SK-N-SH (cell line): Measurements from ENCODE around the gene BCAR1. TPM values are rescaled to one million over a fixed set of nuclear protein-coding genes. Genes with fewer than 3 reads are reported as not detected.
A peak's percentile ranks its signal among the peaks of the same experiment; 100 is the strongest.

Experiments used
- CTCF ChIA-PET: fragments of 300-600, 350-600 bp; formaldehyde crosslinking; extraction: SDS; loops from one replicate; lab custom pipeline; 2021; lab: Yijun Ruan, JAX
- POLR2A ChIA-PET: fragments of 350-600 bp; sonication (Branson Sonifier 250); formaldehyde crosslinking; extraction: SDS; loops from one replicate; lab custom pipeline; 2020; ENCODE audit warnings: antibody characterized with exemption, inconsistent platforms; lab: Yijun Ruan, JAX
- DNase-seq: peaks from one replicate; pipeline ENCODE4 v3.0.0; 2012
- H2AFZ ChIP-seq: fragments of 200-600 bp; sonication (generic); 2 replicates; pipeline ENCODE4 v1.8.1; 2016; ENCODE audit warnings: antibody characterized with exemption, mild to moderate bottlenecking, low read depth
- H3F3A ChIP-seq: fragments of 200-600 bp; sonication (generic); replicated peaks from 2 replicates; pipeline ENCODE3; 2016; ENCODE audit warnings: antibody characterized with exemption, mild to moderate bottlenecking; ENCODE audit not compliant: insufficient read depth
- H3K27ac ChIP-seq, 2 experiments: fragments of 200-500 bp in 1 of 2; fragments of 200-600 bp in 1 of 2; sonication (Bioruptor generic) in 1 of 2; sonication (generic), shearing (Covaris generic) in 1 of 2; 2 replicates each; pipeline versions ENCODE4 v1.5.1 to v1.6.1; 2014 to 2016; ENCODE audit warnings: low read depth in 2 of 2, inconsistent platforms in 1 of 2, low read length in 1 of 2, mild to moderate bottlenecking in 1 of 2, mixed read lengths in 1 of 2
- H3K27me3 ChIP-seq: fragments of 200-600 bp; sonication (generic), shearing (Covaris generic); 2 replicates; pipeline ENCODE4 v1.6.1; 2016; ENCODE audit warnings: mixed run types; ENCODE audit not compliant: insufficient read depth
- H3K36me3 ChIP-seq, 2 experiments: fragments of 200-500 bp in 1 of 2; fragments of 200-600 bp in 1 of 2; sonication (Bioruptor generic) in 1 of 2; sonication (generic) in 1 of 2; replicated peaks in 1 of 2; 2 replicates each; pipeline versions ENCODE3 to v1.5.1; 2014 to 2016; ENCODE audit warnings: low read length in 1 of 2, mild to moderate bottlenecking in 1 of 2; ENCODE audit not compliant: insufficient read depth in 2 of 2, control insufficient read depth in 1 of 2
- H3K4me1 ChIP-seq, 2 experiments: fragments of 200-500 bp in 1 of 2; fragments of 200-600 bp in 1 of 2; sonication (Bioruptor generic) in 1 of 2; sonication (generic), shearing (Covaris generic) in 1 of 2; 2 replicates each; pipeline versions ENCODE4 v1.5.1 to v1.6.1; 2014 to 2016; ENCODE audit warnings: low read depth in 1 of 2, low read length in 1 of 2, mixed run types in 1 of 2; ENCODE audit not compliant: insufficient read depth in 2 of 2, control insufficient read depth in 1 of 2
- H3K4me2 ChIP-seq: fragments of 200-600 bp; sonication (generic), shearing (Covaris generic); 2 replicates; pipeline ENCODE4 v1.6.1; 2017; ENCODE audit warnings: mixed run types
- H3K4me3 ChIP-seq, 2 experiments: fragments of 200-500 bp in 1 of 2; fragments of 200-600 bp in 1 of 2; sonication (Bioruptor generic) in 1 of 2; sonication (generic), shearing (Covaris generic) in 1 of 2; 2 replicates each; pipeline versions ENCODE4 v1.5.1 to v1.8.1; 2014 to 2016; ENCODE audit warnings: low read depth in 2 of 2, inconsistent platforms in 1 of 2, low read length in 1 of 2, mild to moderate bottlenecking in 1 of 2, mixed read lengths in 1 of 2, moderate library complexity in 1 of 2
- H3K79me2 ChIP-seq: fragments of 200-600 bp; sonication (generic); 2 replicates; pipeline ENCODE4 v1.8.1; 2017; ENCODE audit warnings: mild to moderate bottlenecking; ENCODE audit not compliant: insufficient read depth
- H3K9ac ChIP-seq: fragments of 200-600 bp; sonication (generic); 2 replicates; pipeline ENCODE4 v1.6.1; 2017; ENCODE audit warnings: mixed run types
- H3K9me2 ChIP-seq: fragments of 200-600 bp; sonication (generic); 2 replicates; pipeline ENCODE4 v1.6.1; 2017; ENCODE audit warnings: mixed run types
- H3K9me3 ChIP-seq: fragments of 200-600 bp; sonication (generic); 2 replicates; pipeline ENCODE4 v1.6.1; 2017; ENCODE audit warnings: mixed run types, mild to moderate bottlenecking, moderate library complexity
- H4K20me1 ChIP-seq: fragments of 200-600 bp; sonication (generic); 2 replicates; pipeline ENCODE4 v1.6.1; 2017; ENCODE audit warnings: mild to moderate bottlenecking, mixed run types; ENCODE audit not compliant: insufficient read depth
- CHD2 ChIP-seq: fragments of 150-350 bp; IDR thresholded peaks from 2 replicates; pipeline ENCODE4 v1.6.1; 2018; ENCODE audit warnings: low read length; ENCODE audit not compliant: partially characterized antibody
- ELF1 ChIP-seq: IDR thresholded peaks from 2 replicates; pipeline ENCODE4 v1.4.0; 2012
- FOXM1 ChIP-seq: IDR thresholded peaks from 2 replicates; pipeline ENCODE4 v1.4.0; 2012; ENCODE audit warnings: low read depth, mild to moderate bottlenecking
- GATA2 ChIP-seq: sonication (generic); formaldehyde crosslinking; IDR thresholded peaks from 2 replicates; pipeline ENCODE4 v1.5.0; 2020; ENCODE audit warnings: mild to moderate bottlenecking, missing genetic modification reagents
- MXI1 ChIP-seq: IDR thresholded peaks from 2 replicates; pipeline ENCODE4 v1.6.1; 2012; ENCODE audit warnings: mild to moderate bottlenecking, low read depth, low read length, improper control_type of control experiment
- POLR2AphosphoS5 ChIP-seq: IDR thresholded peaks from 2 replicates; pipeline ENCODE4 v1.6.1; 2012; ENCODE audit warnings: low read depth, low read length
- RCOR1 ChIP-seq: fragments of 150-350 bp; IDR thresholded peaks from 2 replicates; pipeline ENCODE4 v1.6.1; 2017; ENCODE audit warnings: antibody characterized with exemption, low read length
- SIN3A ChIP-seq: IDR thresholded peaks from 2 replicates; pipeline ENCODE4 v1.6.1; 2012; ENCODE audit warnings: low read depth, mild to moderate bottlenecking, low read length, moderate library complexity, borderline replicate concordance
- YY1 ChIP-seq: IDR thresholded peaks from 2 replicates; pipeline ENCODE4 v1.4.0; 2012; ENCODE audit warnings: low read depth, mild to moderate bottlenecking
- WGBS: methylation state at CpG from one replicate; pipeline ENCODE4 v1.1.6; 2017; ENCODE audit warnings: low lambda C conversion rate; 5-methylcytosine and 5-hydroxymethylcytosine counted together
- polyA plus RNA-seq, 3 experiments: library from polyadenylated mRNA; depleted of rRNA; stranded (reverse); fragments of >200 nt; gene quantifications; 2 replicates each; pipeline ENCODE4 v1.2.3, GENCODE V29; 2012
- TF ChIP-seq, protein P1 (sequence below): fragments of 150-350 bp; IDR thresholded peaks from 2 replicates; pipeline ENCODE4 v1.6.1; 2016; ENCODE audit warnings: mild to moderate bottlenecking, low read depth, low read length
- TF ChIP-seq, protein P2 (sequence below): IDR thresholded peaks from 2 replicates; pipeline ENCODE4 v1.4.0; 2012; ENCODE audit warnings: low read depth
- TF ChIP-seq, protein P3 (sequence below): IDR thresholded peaks from 2 replicates; pipeline ENCODE4 v1.4.0; 2012; ENCODE audit warnings: low read depth, borderline replicate concordance

Gene BCAR1
- polyA plus RNA-seq, 1 of the 3 experiments (the other 2 are of a cell fraction) = 45.1 TPM

DNA sequence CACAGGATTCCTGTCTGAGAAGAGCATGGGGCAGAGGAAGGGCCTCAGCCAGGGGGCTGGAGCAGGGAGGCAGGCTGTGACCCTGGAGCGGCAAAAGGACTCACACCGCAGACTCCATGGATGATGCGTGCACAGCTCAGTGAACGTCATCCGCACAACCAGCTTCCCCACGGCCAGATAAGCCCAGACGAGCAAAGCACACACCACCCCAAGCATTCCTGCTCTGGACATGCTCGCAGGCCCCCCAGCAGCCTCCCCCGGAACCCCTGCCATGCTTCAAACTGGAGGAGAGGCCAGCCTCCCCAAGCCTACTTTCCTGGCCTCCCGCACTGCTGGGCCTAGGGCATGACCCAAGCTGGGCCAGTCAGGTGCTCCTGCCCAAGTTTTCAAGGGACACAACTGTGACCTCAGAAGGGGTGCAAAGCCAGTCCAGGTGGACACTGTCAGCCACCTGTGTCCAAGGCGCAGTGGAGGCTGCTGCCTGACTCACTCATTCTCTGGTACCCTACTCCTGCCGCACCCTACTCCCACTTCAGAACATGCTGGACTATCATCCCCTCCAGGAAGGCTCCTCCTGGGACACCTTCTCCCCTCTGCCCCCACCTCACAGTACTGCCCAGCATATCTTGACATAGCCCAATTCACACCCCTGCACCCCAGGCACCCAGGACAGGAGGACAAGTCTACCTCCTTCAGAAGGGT, 4.8 kb downstream of the BCAR1 start:
- Histone ChIP-seq H3K79me2 (peaks cover 95% of the 10 kb centered on the region), H3K27ac (peak overlapping the region; percentile 89 to 98), H3F3A (peaks cover 19% of the 10 kb centered on the region), H3K4me3 (no peak overlapping the region), H3K36me3 (peaks cover 0 to 17% of the 10 kb centered on the region in 2 experiments), H3K9ac (peak overlapping the region; percentile 98), H3K27me3 (no peaks in the 10 kb centered on the region), H2AFZ (no peak overlapping the region), H4K20me1 (peaks cover 48% of the 10 kb centered on the region), H3K9me2 (no peaks in the 10 kb centered on the region), H3K4me2 (peak overlapping the region; percentile 81), H3K4me1 (peaks cover 59 to 65% of the 10 kb centered on the region in 2 experiments), H3K9me3 (no peaks in the 10 kb centered on the region)
- CTCF ChIA-PET = interaction anchor here (1.4 to 5.0 kb wide), 3 partner anchors 12 to 139 kb away, joined by 3 to 35 read pairs (median 6); no protein-coding TSS in a partner anchor
- 80% methylated on average over 10 of the region's 12 CpGs for WGBS
- TF ChIP-seq, protein P1, sequence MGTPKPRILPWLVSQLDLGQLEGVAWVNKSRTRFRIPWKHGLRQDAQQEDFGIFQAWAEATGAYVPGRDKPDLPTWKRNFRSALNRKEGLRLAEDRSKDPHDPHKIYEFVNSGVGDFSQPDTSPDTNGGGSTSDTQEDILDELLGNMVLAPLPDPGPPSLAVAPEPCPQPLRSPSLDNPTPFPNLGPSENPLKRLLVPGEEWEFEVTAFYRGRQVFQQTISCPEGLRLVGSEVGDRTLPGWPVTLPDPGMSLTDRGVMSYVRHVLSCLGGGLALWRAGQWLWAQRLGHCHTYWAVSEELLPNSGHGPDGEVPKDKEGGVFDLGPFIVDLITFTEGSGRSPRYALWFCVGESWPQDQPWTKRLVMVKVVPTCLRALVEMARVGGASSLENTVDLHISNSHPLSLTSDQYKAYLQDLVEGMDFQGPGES = no peak
- TF ChIP-seq MXI1 = no peak
- no peak for TF ChIP-seq SIN3A
- TF ChIP-seq, protein P2, sequence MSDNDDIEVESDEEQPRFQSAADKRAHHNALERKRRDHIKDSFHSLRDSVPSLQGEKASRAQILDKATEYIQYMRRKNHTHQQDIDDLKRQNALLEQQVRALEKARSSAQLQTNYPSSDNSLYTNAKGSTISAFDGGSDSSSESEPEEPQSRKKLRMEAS = no peak
- no peak for TF ChIP-seq GATA2 (CRISPR knock-in tag)
- no peak for TF ChIP-seq RCOR1
- TF ChIP-seq ELF1 = no peak
- no peak for TF ChIP-seq YY1
- no peak for TF ChIP-seq CHD2
- TF ChIP-seq, protein P3, sequence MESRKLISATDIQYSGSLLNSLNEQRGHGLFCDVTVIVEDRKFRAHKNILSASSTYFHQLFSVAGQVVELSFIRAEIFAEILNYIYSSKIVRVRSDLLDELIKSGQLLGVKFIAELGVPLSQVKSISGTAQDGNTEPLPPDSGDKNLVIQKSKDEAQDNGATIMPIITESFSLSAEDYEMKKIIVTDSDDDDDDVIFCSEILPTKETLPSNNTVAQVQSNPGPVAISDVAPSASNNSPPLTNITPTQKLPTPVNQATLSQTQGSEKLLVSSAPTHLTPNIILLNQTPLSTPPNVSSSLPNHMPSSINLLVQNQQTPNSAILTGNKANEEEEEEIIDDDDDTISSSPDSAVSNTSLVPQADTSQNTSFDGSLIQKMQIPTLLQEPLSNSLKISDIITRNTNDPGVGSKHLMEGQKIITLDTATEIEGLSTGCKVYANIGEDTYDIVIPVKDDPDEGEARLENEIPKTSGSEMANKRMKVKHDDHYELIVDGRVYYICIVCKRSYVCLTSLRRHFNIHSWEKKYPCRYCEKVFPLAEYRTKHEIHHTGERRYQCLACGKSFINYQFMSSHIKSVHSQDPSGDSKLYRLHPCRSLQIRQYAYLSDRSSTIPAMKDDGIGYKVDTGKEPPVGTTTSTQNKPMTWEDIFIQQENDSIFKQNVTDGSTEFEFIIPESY = no peak
- no peak for TF ChIP-seq POLR2AphosphoS5
- TF ChIP-seq FOXM1 = no peak
- POLR2A ChIA-PET = no interaction called here
- no peak for DNase-seq
